G401.6 (cell line): ENCODE measurements around the gene IL16.
"Not testable (repeated sequence)": the region's sequence is repeated elsewhere in the genome, so short reads cannot be mapped to it uniquely, and the experiment has no call there.

Experiments used
- FAIRE-seq: peaks from 2 replicates; lab custom pipeline; 2012; peaks lifted over from hg19 to GRCh38; lab: Jason Lieb, UNC

Gene IL16

DNA sequence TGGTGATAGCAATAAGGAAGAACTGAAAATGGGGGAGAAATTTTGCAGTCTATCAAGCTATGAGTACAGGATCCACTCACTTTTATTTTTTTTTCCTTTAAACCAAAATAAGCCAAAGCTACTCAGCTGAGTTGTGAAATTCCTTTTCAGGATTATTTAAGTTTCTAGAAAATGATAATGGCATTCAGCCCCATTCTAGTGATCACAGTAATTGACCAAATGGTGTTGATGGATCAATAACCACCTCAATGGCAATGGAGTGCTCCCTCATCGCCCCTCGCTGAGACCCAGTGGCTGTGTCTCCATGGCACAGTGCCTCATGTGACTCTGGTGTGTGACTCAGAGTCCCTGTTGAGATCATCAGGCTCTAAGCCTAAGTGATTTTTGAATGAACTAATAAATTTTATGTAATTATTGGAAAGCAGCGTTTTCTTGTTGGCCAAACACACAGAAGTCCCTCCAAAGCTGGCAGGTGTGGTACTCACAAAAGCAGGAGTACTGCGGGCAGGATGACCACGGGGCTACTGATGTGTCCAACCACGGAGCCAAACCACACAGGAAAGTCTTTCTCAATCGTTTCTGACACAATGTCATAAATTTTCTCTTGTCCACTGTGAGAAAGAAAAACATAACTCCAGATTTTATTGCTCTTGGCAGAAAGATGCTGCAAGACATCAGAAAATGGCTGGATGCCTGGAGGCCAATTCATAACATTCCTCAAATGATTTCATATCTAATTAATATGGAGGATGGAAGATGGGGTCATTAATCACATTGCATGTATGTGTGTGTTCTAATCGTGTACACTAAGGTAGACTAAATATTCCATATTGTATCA is 141.7 kb downstream of the IL16 start:
- FAIRE-seq = no peak

DNA sequence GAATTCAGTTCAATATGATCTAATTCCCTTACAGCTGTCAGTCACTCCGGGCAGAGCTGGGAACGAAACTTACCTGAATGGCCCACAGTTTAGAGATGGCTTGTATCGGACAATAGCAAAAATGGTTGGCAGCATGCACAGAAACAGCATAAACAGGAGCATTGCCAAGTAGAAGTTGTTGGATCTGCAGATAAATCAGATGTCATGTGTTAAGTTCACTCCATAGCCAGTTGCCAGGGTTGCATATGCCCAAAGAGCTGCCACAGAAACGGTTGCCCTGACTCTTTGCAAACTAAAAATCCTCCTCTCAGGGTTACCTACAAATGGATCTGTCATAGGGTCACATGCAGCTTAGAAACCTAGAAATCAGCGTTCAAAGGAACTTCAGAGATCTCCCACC is 142.6 kb downstream of the IL16 start:
- FAIRE-seq = no peak

DNA sequence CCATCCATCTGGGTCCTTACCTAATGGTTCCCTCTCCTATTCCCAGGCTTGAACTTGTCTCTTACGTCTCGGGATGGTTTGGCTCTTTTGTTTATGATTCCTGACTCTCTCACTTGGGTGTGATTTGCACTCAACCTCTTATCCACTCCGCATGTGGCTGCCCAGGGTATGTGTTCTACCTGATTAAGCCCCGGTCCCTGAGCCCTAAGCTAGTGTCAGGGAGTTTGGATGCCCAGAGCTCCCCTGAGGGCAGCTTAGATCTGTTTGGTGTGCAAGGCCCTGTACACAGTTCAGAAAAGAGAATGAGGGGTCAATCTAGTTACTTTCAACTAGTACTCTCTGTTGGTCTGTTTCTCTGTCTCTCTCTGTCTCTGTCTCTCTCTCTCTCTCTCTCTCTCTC is 143.2 kb downstream of the IL16 start:
- no peak for FAIRE-seq

DNA sequence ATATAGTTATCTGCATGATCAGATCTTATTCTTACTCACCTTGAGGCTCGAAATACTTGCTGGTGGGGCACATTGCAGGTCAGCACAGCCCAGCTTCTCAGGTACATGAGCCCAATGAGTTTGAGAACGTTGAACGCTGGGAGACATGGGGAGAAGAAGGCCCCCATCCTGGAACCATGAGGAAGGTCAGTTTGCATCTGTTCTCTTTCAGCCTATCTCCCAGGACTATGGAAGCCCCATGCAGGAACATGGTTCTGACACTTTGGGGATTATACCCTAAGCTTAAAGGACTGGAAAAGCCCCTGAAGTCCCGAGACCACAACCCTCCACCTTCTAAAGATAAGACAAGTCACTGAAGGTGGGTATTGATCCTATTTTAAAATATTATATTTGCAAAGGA is 144.7 kb downstream of the IL16 start:
- FAIRE-seq = no peak

DNA sequence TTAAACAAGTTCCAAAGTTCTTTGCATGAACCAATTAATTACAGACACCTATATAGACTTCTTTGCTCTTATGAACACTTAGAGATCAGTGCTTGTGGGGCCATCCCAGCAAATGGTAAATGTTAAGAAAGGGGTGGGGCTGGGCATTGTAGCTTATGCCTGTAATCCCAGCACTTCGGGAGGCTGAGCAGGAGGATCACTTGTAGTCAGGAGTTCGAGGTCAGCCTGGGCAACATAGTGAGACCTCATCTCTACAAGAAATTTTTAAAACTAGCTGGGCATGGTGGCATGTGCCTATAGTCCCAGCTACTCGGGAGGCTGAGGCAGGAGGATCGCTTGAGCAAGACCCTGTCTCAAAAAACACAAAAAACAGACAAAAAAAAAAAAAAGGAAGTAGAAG is 146.7 kb downstream of the IL16 start:
- FAIRE-seq = no peak

DNA sequence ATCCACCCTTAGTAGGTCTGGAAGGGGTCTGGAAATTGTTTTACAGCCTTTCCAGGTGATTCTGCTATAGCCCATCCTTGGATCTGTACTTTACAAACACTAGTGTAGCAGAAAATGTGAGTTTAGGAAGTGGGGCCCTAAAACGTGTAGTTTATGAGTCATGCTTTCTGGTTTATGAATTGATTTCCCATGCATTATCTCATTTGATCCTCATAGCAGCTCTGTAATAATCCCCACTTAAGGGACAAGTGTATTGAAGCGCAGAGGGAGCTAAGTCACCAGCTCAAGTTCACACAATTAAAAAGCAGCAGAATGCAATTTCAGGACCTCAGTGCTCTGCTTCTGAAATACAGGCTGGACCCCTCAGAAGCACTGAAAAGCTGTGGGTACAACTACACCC is 149.9 kb downstream of the IL16 start:
- FAIRE-seq = no peak

DNA sequence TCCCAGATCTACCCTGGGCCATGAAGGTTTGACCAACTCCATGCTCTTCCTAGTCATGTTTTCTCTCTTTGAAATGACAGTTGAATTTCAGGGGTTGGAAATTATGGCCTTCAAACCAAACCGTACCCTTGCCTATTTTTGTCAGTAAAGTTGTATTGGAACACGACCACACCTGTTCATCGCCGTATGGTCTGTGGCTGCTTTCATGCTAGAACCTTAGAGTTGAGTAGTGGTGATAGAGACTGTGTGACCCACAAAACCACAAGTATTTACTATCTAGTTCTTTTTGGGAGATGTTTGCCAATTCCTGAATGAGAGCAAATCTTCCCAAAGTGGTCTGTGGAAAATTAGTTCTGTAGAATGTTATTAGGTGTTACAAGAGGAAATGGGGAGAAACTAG is 151.2 kb downstream of the IL16 start:
- no peak for FAIRE-seq

DNA sequence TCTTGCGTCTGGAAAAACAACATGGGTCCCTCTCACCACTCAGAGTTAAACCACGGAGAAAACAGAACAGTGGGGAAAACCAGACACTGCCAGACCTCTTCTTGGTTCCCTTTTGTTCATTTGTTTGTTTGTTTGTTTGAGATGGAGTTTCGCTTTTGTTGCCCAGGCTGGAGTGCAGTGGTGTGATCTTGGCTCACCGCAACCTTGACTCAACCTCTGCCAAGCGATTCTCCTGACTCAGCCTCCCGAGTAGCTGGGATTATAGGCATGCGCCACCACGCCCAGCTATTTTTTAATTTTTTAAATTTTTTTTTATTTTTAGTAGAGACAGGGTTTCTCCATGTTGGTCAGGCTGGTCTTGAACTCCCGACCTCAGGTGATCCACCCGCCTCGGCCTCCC is 152.0 kb downstream of the IL16 start:
- not testable (repeated sequence) for FAIRE-seq

DNA sequence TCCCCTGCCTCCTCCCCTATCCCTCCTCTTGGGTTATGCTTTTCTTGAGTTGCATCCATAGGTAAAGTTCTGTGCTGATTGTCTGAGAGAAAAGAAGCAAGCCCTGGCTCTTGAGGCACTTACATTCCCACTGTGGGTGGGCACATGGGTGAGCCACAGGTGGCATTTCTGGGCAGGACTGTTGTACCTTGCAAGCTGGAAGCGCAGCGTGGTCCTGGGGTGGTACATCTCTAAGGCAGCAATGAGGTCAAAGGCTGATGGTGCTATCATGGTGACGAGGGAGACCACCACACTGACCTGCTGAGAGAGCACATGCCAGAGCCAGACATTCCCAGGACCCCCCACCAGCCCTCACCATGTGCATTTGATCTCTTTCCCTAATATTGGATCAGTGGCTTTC is 152.6 kb downstream of the IL16 start:
- no peak for FAIRE-seq

DNA sequence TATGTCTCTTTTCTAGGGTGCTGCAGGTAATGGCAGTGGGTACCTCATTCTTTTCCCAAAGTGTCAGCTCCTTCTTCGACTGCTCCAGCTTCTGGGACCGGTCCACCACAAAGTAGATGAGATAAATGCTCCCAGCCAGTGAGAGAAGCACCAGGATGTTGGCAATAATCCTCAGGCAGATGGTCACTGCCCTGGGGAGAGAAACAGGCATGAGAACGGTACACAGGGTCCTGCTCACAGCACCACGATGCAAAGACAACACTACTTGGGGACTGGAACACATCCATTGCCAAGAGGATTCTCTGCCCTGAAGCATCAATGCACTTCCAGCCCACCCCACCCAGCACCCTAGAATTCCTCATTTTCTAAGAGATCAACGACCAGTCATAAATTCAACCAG is 155.0 kb downstream of the IL16 start:
- no peak for FAIRE-seq

DNA sequence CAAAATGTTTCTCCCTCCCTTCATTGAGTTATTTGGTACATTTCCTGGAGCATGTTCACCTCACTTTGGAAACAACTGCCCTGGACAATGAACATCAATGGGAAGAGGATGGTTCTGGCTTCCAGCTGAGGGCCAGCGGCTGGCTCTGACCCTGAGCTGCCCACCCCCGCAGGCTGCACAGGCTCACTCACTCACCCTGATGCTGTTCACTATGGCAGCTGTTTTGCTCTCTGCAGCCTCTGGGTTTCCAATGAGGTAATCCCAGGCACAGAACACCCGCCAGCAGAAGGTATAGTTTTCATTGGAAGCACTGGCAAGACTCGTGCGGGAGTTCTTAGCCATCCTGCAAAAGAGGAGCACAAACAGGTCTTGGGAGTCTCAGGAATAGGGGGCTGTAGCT is 159.6 kb downstream of the IL16 start:
- FAIRE-seq = no peak

DNA sequence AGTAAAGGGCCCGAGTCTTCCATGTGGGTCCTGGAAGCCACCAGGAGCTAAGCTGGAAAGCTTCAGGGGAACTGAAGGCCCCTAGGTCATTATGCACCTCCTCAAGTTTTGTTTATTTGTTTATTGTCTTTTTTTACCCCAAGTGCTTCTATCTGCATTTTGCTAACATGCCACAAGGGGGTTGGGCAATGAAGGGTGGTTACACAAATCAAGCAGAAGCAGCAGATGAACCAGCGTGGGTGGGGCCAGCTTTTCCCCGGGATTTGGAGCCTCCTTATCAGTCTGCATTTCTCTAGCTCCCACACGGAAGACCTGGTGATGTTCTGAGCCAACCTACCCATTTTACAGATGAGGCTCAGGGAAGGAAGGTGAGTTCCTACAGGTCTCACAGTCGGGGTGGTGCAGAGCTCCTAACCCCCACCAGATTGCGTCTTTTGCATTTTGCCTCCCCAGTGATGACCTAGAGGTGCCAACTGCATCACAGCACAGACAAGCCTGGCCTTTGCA is 160.6 kb downstream of the IL16 start:
- no peak for FAIRE-seq

DNA sequence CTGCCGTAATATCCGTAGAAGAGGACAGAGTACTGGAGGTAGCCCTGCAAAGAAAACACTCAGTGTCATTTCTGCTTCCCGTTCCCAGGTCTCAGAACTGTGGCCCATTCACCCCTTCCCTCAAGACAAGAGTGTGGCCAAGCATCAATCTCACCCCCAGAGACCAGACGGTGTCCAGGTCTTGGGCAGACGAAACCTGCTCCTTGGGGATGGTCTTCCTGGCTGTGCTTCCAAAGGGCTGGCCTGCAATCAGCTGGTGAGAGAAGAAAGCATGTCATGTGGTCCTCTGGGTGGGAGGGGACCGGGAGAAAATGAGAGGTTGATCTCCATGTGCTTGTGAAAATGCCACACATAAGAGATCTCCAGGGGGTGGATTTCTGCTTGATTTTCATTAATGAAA is 161.6 kb downstream of the IL16 start:
- no peak for FAIRE-seq

DNA sequence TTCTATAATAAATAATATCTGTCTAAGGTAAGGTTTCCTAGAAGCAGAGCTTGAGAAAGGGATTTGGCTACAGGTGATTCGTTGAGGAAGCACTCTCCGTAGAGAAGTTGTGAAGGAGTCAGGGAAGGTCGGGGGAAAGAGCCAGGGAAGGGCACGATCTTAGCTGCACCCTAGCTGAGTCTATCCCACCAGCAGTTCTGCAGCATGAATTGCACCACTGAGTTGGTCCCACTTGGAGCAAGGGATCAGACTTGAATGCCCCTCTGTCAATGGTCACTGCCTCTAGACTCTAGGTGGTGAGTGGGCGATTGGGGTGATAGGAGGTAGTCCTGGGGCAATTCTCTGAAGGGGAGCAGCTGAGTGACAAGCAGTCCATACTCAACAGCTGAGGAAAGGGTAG is 163.8 kb downstream of the IL16 start:
- no peak for FAIRE-seq

DNA sequence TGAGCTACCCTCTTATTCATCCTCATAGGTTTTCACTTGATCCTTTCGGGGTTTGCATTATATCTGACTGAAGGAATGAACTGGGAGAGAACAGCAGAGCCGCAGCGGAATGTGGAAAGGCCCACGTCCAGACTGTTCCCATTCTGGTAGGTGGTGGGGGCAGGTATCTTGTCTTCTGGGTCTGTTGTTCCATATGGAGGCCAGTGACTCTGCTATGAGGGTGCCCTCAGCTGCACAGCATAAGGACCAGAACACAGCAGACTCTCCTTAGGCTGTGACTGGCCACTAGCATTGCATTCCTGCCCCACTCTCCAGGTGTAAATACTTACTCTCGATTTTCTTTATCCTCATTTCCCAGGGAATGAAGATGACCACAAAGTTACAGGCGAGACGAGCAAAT is 165.2 kb downstream of the IL16 start:
- no peak for FAIRE-seq

DNA sequence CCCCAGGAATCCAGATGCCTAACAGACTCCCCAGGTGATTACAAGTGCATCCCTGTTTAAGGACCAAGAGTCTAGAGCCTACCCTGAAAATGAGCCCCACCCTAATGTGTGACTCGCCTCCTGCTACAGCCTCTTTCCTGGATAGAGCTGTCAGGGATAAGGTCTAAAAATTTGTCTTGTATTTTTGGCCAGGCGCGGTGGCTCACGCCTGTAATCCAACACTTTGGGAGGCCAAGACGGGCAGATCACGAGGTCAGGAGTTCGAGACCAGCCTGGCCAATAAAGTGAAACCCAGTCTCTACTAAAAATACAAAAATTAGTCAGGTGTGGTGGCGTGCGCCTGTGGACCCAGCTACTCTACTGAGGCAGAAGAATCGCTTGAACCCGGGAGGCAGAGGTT is 166.1 kb downstream of the IL16 start:
- no peak for FAIRE-seq

DNA sequence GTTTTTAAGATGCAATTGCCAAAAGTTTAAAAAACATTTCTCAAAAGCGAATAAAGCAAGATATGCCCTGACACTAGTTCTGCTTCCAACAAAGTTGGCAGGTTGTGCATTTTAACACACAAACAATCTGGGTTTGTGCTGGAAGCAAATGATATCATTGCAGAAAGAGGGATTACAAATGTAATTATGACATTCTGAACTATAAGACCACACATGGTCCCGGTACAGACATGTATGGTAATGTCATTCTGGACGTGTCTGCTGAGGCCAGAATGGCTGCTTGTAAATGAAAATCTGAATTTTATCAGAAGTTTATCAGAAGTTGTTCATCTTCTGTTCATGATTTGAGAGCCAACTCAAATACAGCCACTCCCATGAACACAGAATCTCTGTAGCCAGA is 166.6 kb downstream of the IL16 start:
- FAIRE-seq = no peak
